AG04449 (cell line): ENCODE data around the gene RFX1.

Experiments used
- CTCF ChIA-PET: fragments of 350-600 bp; formaldehyde crosslinking; extraction: SDS; loops from one replicate; lab custom pipeline; 2021; ENCODE audit warnings: antibody characterized with exemption; lab: Yijun Ruan, JAX
- POLR2A ChIA-PET: fragments of 400-600, 350-600 bp; formaldehyde crosslinking; extraction: SDS; loops from one replicate; lab custom pipeline; 2020; ENCODE audit warnings: antibody characterized with exemption, inconsistent platforms; lab: Yijun Ruan, JAX
- DNase-seq: peaks from one replicate; pipeline ENCODE4 v3.0.0-alpha.2; 2010; ENCODE audit warnings: low read depth, low spot score
- H3K4me3 ChIP-seq: 2 replicates; pipeline ENCODE4 v1.5.1; 2011; ENCODE audit warnings: low read depth, mild to moderate bottlenecking, control low read depth, low read length
- TF ChIP-seq, protein P1 (sequence below): IDR thresholded peaks from one replicate; pipeline ENCODE4 v1.5.1; 2011; ENCODE audit warnings: mild to moderate bottlenecking, moderate library complexity, low read length, control low read depth, inconsistent platforms; ENCODE audit not compliant: insufficient read depth; ENCODE audit errors: missing control alignments

The RFX1 gene

DNA sequence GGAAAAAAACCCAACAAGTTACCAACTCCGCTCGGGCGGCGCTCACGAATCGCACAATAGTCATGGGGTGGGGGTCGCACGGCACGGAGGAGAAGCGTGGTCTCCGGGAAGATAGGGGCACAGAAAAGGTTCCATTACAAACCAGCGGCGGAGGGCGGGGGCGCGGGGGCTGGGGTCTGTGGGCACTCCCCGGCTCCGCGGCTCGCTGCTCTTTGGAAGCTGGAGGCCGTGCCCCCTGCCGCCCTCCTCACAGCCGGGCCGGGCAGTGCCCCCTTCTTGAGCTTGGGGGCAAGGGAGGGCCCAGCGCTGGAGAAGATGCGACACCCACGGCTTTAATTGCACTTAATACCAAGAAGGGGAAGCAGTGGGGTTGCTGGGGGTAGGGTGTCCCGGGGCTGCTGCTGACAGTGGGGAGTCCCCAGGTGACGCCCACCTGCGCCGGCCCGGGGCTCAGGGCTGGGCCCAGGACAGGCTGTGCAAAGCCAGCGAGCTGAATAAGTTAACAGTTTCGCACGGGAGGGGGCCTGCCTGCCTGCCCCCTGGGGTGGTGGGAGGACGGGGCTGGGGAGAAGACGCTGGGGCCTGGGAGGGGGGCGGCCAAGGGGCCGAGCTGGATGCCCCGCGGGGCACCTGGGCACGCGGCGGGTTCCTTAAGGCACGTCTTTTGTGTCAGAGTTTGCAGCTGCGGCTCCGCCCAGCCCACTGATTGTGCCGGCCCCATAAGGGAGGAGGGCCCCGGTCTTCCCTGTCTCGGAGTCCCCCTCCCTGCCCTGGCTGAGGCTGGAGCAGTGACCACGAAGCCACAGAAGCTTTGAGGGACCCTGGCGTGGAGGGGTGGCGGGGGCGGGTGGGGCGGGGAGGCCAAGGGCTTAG lies 44.1 kb downstream of the RFX1 start:
- ChIA-PET CTCF (interaction anchor here (1.1 kb wide), 2 partner anchors 8 to 23 kb away, joined by 3 read pairs; no protein-coding TSS in a partner anchor), POLR2A (interaction anchor here (1.0 kb wide), 1 partner anchor 23 kb away, joined by 3 read pairs; no protein-coding TSS in a partner anchor)
- H3K4me3 ChIP-seq: no peak overlapping the region

DNA sequence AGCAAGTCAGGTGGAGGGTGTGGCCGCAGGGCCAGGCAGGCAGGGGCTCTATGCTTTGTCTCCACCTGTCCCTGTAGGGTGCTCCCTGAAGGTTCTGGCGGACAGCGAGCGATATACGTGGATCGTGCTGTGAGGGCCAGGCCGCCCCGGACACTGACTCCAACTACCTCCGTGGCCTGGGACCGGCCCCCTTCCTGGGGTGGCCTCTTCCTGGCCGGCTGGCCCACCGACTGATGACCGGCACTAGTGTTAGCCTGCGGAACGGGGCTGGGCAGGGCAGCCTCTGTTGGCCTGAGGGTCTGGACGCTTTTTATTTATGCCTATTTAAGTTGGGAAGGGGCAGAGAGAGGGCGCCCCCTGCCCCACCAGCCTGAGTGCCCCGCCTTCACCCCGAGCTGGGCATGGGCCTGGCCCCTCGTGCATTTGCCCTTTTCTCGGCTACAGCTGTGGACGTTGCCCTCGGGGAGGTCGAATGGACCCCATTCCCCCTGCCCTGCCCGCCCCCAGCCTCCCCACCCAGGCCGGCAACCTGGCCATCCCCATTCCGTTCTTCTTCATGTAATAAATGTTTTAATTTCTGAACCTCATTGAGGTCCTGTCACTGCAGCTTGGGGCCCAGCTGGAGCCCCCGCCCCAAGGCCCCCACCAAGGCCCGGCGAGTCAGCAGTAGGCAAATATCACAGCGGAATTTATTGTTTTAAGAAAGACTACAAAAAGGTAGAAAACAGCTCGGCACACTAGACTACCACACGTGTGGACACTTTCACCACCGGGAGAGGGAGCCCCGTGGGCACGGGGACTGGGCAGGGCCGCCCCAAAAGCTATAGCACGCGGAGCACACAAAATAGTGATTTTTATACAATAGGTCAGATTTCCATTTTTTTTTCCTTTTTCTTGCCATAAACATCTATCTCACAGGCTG lies 45.0 kb downstream of the RFX1 start:
- H3K4me3 ChIP-seq: no peak overlapping the region
- no peak for DNase-seq
- TF ChIP-seq, protein P1, sequence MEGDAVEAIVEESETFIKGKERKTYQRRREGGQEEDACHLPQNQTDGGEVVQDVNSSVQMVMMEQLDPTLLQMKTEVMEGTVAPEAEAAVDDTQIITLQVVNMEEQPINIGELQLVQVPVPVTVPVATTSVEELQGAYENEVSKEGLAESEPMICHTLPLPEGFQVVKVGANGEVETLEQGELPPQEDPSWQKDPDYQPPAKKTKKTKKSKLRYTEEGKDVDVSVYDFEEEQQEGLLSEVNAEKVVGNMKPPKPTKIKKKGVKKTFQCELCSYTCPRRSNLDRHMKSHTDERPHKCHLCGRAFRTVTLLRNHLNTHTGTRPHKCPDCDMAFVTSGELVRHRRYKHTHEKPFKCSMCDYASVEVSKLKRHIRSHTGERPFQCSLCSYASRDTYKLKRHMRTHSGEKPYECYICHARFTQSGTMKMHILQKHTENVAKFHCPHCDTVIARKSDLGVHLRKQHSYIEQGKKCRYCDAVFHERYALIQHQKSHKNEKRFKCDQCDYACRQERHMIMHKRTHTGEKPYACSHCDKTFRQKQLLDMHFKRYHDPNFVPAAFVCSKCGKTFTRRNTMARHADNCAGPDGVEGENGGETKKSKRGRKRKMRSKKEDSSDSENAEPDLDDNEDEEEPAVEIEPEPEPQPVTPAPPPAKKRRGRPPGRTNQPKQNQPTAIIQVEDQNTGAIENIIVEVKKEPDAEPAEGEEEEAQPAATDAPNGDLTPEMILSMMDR: no peak
- ChIA-PET POLR2A (interaction anchor here (1.0 kb wide), 1 partner anchor 24 kb away, joined by 3 read pairs; no protein-coding TSS in a partner anchor), CTCF (interaction anchor here (0.9 to 1.1 kb wide), 2 partner anchors 9 to 12 kb away, joined by 3 to 4 read pairs; no protein-coding TSS in a partner anchor)

More for the DNA sequence above, 44.1 kb downstream of the RFX1 start:
- TF ChIP-seq, protein P1: no peak
- no peak for DNase-seq

DNA sequence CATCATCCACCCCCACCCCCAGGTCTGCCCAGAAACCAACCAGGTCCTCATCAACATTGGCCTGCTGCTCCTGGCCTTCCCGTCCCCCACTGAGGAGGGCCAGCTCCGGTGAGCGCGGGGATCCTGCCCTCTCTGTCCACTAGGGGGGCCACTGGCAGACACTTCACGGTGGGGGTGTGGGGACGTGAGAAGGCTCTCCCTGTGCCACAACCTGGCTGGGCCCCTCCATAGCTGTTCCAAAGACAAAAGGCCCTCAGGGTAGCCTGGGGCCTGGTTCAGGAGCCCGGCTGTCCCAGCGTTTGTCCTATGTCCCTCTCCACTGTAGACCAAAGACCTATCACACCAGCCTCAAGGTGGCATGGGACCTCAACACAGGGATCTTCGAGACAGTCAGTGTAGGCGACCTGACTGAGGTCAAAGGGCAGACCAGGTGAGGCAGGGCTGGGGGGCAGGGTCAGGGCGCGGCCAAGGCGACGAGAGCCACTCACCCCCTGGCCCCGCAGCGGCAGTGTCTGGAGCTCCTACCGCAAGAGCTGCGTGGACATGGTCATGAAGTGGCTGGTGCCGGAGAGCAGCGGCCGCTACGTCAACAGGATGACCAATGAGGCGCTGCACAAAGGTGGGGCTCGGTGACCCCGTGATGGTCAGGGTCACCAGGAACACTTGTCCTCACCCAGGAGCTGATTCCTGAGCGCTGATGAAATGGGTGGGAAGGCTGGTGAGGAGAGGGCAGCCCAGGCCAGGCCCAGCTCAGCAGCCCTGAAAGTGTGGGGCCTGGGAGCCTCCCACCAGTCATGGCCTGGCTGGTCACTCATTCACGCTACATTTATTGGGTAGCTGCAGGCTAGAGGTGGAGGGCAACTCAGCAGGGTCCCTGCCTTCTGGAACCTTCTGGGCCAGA lies 45.9 kb downstream of the RFX1 start:
- TF ChIP-seq, protein P1: peak; percentile 22
- CTCF ChIA-PET: interaction anchor here (0.6 to 0.9 kb wide), 2 partner anchors 13 to 16 kb away, joined by 3 to 4 read pairs; no protein-coding TSS in a partner anchor

DNA sequence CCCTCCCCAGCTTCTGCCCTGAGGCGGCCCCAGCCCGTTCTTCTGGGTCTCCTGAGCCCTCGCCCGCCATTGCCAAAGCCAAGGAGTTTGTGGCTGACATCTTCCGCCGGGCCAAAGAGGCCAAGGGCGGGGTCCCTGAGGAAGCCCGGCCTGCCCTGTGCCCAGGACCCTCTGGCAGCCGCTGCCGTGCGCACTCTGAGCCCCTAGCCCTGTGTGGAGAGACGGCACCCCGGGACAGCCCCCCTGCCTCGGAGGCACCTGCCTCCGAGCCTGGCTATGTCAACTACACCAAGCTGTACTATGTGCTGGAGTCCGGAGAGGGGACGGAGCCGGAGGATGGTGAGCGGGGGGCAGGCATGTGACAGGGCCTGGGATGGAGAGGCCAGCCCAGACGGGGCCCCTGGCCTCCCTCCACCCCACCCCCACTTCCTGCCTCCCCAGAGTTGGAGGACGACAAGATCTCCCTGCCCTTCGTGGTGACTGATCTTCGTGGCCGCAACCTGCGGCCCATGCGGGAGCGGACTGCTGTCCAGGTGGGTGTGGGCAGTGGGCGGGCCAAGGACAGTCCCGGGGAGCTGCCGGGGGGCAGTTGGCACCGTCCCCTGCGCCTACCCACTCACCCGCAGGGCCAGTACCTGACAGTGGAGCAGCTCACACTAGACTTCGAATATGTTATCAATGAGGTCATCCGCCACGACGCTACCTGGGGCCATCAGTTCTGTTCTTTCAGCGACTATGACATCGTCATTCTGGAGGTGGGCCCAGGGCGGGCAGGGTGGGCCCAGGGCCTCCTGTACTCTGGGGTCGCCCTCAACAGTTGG lies 46.8 kb downstream of the RFX1 start:
- POLR2A ChIA-PET: no interaction called here
- DNase-seq: no peak
- CTCF ChIA-PET: interaction anchor here (0.6 to 1.0 kb wide), 2 partner anchors 17 to 79 kb away, joined by 3 to 4 read pairs; no protein-coding TSS in a partner anchor
- TF ChIP-seq, protein P1: no peak
- no peak overlapping the region for H3K4me3 ChIP-seq

More for the DNA sequence above, 45.9 kb downstream of the RFX1 start:
- POLR2A ChIA-PET: no interaction called here
- no peak for DNase-seq
- H3K4me3 ChIP-seq: no peak overlapping the region

DNA sequence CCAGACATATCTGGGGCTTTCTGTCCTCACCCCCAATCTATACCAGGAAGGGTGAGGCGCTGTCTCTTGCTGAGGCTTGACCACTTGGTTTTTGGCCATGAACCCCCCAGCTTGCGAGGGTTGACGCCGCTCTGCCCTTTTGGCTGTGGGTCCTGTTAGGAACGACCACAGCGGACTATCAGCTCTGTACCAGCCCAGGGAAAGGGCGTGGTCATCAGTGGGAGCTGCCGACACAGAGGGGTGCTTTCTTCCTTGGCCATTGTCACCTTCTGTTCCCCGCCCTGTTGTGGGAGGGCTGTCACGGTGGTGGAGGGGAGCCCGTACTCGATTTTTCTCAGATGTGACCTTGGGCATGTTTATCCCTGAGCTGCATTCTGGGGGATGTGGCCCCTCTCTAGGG lies 48.1 kb downstream of the RFX1 start:
- DNase-seq: no peak
- TF ChIP-seq, protein P1: no peak
- H3K4me3 ChIP-seq: no peak overlapping the region
- POLR2A ChIA-PET: no interaction called here
- CTCF ChIA-PET: interaction anchor here (1.3 kb wide), 1 partner anchor 74 kb away, joined by 3 read pairs; the partner anchor contains the start of gene IL27RA
